PFSK-1 (cell line): ENCODE measurements around the gene CHMP4A.
A peak's percentile ranks its signal among the peaks of the same experiment; 100 is the strongest.

Experiments used
- POLR2AphosphoS5 ChIP-seq: IDR thresholded peaks from 2 replicates; pipeline ENCODE4 v1.6.1; 2012; ENCODE audit warnings: low read depth, mild to moderate bottlenecking, control low read depth, low read length, moderate library complexity
- TAF1 ChIP-seq: IDR thresholded peaks from 2 replicates; pipeline ENCODE4 v1.6.1; 2012; ENCODE audit warnings: low read length, control low read depth, borderline replicate concordance; ENCODE audit not compliant: insufficient read depth

DNA sequence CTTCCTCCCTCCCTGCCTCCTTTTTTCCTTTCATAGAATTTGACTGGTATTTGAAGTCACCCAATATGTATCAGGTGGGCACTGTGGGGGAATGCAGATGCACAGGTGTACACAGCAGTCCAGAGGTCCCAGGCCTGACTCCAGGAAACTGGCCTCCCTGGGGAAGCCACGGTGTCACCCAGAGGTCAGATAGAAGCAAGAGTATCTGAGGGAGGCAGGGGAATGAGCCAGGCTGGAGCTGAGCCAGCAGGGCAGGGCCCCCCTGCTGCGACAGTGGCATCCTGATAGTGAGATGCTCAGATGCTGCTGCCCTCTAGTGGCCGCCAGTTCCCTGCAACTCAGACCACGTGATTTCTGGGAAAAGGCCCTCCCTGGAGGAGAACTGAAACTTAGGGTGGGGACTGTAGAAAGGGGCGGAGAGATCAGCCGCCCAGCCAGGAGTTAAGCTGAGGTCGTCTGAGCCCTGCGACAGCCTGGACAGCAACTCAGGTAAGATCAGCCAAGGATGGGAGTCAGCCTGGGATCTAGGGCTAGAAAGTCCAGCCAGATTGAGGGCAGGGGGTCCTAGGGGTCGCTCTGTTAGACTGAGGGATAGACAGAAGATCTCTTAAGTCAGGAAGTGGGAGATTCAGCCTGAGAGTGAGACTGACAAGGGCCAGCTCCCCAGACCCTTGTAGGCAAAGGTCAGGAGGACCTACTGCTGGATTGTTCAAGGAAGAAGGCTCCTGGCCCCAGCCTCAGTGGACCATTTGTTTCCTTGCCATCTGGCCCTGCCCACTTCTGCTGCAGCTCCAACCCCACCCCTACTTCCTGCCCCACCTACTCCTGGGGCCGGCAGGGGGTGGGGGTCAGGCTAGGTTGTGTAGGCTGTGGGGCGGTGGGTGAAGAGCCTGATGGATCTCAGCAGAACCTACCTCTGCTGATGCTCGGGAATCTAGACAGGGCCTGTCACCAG lies 52.2 kb downstream of the CHMP4A start, which contains the start of gene IRF9:
- TF ChIP-seq POLR2AphosphoS5 (peak; percentile 69), TAF1 (no peak)
